ENCODE data around the gene FABP3. TPM values are rescaled to one million over a fixed set of nuclear protein-coding genes. Genes with fewer than 3 reads are reported as not detected.

FABP3 gene
- total and polyA plus RNA-seq, 10 of the 15 experiments (the other 5 are each of a cell fraction or from before 2014, with no cell fraction given): 0.36 to 1.2 (median 0.67) TPM; not detected in 2

GRCh38 chr1:31390071-31390470, 17.2 kb upstream of the FABP3 start (continued):
- no peak for TF ChIP-seq IRF3 (IDR thresholded peaks at IDR 0.05)
- no peak for TF ChIP-seq ZNF384 (IDR thresholded peaks at IDR 0.05; ENCODE audit: borderline replicate concordance, low read depth, low read length)

GRCh38 chr1:31389616-31390015, 16.7 kb upstream of the FABP3 start:
- in situ Hi-C loops (cut with MboI): no loop called here
- Histone ChIP-seq H3K9me3 (replicated peaks; ENCODE audit: control insufficient read depth, insufficient read depth, low read length) (no peaks in the 10 kb centered on the region), H3K4me2 (ENCODE audit: control insufficient read depth, insufficient read depth) (no peak overlapping the region), H3K27me3 (replicated peaks in 1 of 2; ENCODE audit: control insufficient read depth in 2 of 2, insufficient read depth in 2 of 2, low read length in 1 of 2) (no peaks in the 10 kb centered on the region; a peak in 1 of 4 replicates), H4K20me1 (ENCODE audit: control insufficient read depth, insufficient read depth) (no peaks in the 10 kb centered on the region), H3K36me3 (ENCODE audit: control insufficient read depth in 2 of 2, insufficient read depth in 2 of 2, low read length in 1 of 2) (no peaks in the 10 kb centered on the region), H3K4me1 (ENCODE audit: control insufficient read depth, insufficient read depth, low read length) (no peaks in the 10 kb centered on the region; the same call in 1 of the 2 replicates), H3K27ac (ENCODE audit: control insufficient read depth, insufficient read depth) (no peak overlapping the region), H3K79me2 (ENCODE audit: control insufficient read depth, insufficient read depth, low read length) (no peaks in the 10 kb centered on the region), H3K9ac (ENCODE audit: control insufficient read depth, insufficient read depth, low read length) (no peak overlapping the region), H3K4me3 (no peak overlapping the region), H2AFZ (ENCODE audit: control insufficient read depth, low read depth, low read length) (no peak overlapping the region)
- intact Hi-C loops (cut with micrococcal nuclease; ENCODE audit: unreplicated experiment): no loop called here
- 39% methylated on average over 7 of the region's 7 CpGs for WGBS (ENCODE audit: insufficient coverage, insufficient replicate concordance, low lambda C conversion rate, missing lambda C conversion rate)
- no peak for DNase-seq (ENCODE audit: low read depth, low spot score)
- RAD21 ChIA-PET (ENCODE audit: unreplicated experiment): no interaction called here
- CTCF ChIA-PET: interaction anchor here (1.2 kb wide), 1 partner anchor 400 kb away, joined by 3 read pairs; no protein-coding TSS in a partner anchor
- POLR2A ChIA-PET: interaction anchor here (0.6 kb wide), 2 partner anchors 69 to 222 kb away, joined by 3 to 5 read pairs; no protein-coding TSS in a partner anchor
- TF ChIP-seq NRF1 (conservative IDR thresholded peaks at IDR 0.05; ENCODE audit: low read depth, low read length) (no peak), MYB (IDR thresholded peaks at IDR 0.05; ENCODE audit: borderline replicate concordance, low read depth, low read length) (no peak), CHD2 (IDR thresholded peaks at IDR 0.05; ENCODE audit: borderline replicate concordance, low read depth, low read length) (no peak)
- FAIRE-seq: no peak
- no peak for ATAC-seq
- no TSS peak for BruUV-seq (replicated peaks)
- SMC1A ChIA-PET (ENCODE audit: uncharacterized antibody, unreplicated experiment): interaction anchor here (11.5 kb wide), 1 partner anchor 30 kb away, joined by 132 read pairs; no protein-coding TSS in a partner anchor

All from GM12878 (cell line).